Right ventricle myocardium superior (tissue), 1 donor: ENCODE data around the gene CACNA2D2. TPM values are rescaled to one million over a fixed set of nuclear protein-coding genes. Genes with fewer than 3 reads are reported as not detected.

Experiments
- ATAC-seq: fragments of 200-7000 bp; cut with Tn5 transposase; one replicate; pipeline ENCODE4 v1.9.1; 2020; ENCODE audit warnings: mild to moderate bottlenecking; ENCODE audit not compliant: poor library complexity
- DNase-seq: peaks from one replicate; pipeline ENCODE4 v3.0.0-alpha.2; 2020
- intact Hi-C: fragments of 100-400 bp; cut with DNase I; formaldehyde crosslinking; loops from one replicate; pipeline ENCODE4 v1.11.2; 2022
- total RNA-seq: library from RNA; stranded (reverse); fragmentation: NEBNext Ultra II Directional; extraction: Animal tissue kit (Norgen Biotek cat#: 25700); gene quantifications from one replicate; pipeline ENCODE4 v1.2.1, GENCODE V29; 2021
- donor health status: DM: no; HTN: yes; CAD: no; lungs with severe emphysema.

Gene CACNA2D2
- total RNA-seq, 1 donor from 2014 or later, result 1.6 TPM

- intact Hi-C loops, result no loop called here
- no peak for DNase-seq
- no peak for ATAC-seq
Observed at GRCh38 chr3:50444213-50444612, 59.2 kb downstream of the CACNA2D2 start.

- DNase-seq (no peak), ATAC-seq (peak; percentile 80)
- intact Hi-C loops, result no loop called here
Observed at GRCh38 chr3:50442945-50443579, 60.4 kb downstream of the CACNA2D2 start.

DNA sequence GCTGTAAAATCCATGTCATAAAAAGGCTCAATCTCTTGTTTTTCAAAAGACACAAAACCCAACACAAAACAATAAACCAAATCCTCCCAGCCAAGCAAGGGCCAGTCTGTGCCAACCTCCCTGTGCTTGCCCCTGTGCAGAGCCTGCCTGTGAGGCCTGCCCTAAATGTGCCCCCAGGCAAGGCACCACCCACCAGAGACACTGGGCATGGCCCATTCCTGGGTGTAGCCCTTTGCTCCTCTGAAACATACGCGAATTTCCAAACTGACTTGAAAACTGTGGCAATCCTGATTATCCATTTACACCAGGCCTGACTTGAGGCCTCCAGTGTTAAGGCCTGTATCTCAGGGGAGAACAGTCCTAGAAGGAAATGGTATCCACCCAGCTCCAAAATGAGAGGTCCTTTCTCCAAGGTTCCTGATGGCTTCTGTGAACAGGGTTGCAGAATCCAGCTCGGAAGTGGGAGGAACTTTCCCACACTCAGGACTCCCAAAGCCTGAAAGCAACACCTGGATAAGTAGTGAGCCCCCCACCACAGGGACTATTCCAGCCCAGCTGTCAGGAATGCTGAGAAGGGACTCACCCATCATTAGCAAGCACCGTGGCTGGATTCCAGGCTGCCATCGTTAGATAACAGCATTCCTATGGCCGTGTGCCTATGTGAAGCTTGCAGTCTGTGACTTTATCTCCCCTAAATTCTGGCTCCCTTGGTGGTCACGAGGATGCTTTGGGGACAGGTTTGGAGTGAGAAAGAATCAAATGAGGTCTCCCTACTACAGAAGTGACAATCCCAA is 61.8 kb downstream of the CACNA2D2 start:
- no peak for DNase-seq
- intact Hi-C loops, result no loop called here
- ATAC-seq, result peak; percentile 14

GRCh38 chr3:50436114-50436674 is 67.2 kb downstream of the CACNA2D2 start:
- intact Hi-C loops, result loop anchor here (1.0 kb wide), 1 partner anchor 106 kb away; no protein-coding TSS in a partner anchor
- ATAC-seq (peak; percentile 89), DNase-seq (peak; percentile 80)

DNA sequence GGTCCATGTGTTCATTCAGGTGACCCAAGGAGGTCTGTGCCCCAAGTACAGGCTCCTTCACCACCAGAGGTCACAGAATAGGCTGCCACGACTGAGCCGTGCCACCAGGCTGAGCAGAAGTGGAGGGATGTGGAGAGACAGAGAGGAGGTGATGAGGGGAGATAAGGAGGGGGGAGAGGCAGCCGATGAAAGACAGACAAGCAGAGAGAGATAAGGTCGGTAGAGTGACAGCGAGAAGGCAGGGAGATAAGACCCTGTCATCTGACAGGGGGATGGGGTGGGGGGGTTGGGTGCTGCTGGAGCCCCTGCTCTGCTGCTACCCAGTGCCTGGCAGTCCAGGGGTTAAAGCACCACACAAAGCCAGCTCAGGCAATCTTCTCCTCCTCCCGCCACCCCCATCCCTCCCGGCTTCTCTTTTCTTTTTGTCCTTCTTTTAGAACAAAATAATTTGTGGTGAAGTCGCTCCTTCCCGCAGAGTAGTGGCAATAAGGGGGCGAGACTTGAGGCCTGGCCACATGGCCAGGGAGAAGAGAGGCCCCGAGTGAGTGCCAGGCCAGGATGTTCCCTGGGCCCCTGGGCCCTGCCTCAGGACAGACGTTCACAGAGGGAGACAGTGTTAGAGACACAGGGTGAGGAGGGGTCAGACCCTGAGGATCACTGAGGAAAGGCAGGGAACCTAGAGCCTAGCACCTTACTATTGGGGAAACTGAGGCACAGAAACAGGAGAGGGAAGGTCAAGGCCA is 67.9 kb downstream of the CACNA2D2 start:
- intact Hi-C loops, result loop anchor here (1.0 kb wide), 1 partner anchor 107 kb away; no protein-coding TSS in a partner anchor
- DNase-seq (no peak), ATAC-seq (no peak)

- intact Hi-C loops, result no loop called here
- ATAC-seq (no peak), DNase-seq (no peak)
Observed at GRCh38 chr3:50433954-50434353, 69.5 kb downstream of the CACNA2D2 start.

GRCh38 chr3:50430950-50431435 is 72.4 kb downstream of the CACNA2D2 start:
- no peak for DNase-seq
- no peak for ATAC-seq
- intact Hi-C loops, result no loop called here

DNA sequence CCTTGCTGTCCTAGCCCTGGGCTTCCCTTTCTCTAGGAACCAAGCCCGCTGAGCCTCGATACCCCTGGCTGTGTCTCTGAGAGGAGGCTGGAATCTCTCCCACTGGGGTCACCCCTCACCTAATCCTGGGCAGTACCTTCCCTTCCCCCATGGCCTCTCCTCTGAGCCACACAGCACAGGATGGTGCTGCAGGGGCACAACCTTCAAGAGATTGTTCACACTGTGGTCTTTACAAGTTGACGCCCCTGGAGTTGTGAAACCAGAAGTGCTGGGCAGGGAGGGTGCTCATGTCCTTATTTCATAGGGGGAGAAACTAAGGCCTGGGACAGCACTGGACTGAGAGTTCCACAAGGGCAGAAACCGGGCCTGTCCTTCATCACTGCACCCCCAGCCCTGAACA is 73.2 kb downstream of the CACNA2D2 start:
- ATAC-seq (no peak), DNase-seq (no peak)
- intact Hi-C loops, result no loop called here

DNA sequence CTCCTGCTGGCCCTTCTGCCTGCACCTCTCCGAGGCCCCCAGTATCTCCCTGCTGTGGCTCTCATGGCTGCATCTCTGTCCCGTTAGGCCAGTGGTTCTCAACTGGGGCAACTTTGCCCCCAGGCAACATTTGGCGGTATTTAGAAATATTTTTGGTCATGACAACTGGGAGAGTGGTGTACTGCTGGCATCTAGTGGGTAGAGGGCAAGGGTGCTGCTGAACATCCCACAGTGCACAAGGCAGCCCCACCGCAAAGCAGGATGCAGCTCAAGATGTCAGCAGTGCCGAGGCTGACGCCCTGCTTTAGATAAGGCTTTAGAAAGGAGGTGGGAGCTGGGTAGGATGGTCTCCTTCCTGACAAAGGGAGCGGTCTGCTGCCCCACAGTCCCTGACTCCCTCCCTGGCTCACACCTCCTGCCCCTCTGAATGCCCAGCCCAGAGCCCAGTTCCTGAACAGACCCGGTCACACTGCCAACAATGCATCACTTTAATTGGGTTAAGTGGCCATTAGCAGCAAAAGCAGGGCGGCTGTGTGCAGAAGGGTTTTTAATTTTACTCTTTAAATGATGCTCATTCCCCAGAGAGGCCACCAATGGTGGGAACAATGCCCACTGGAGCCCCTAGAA is 75.3 kb downstream of the CACNA2D2 start:
- DNase-seq (no peak), ATAC-seq (no peak)
- intact Hi-C loops, result no loop called here

DNA sequence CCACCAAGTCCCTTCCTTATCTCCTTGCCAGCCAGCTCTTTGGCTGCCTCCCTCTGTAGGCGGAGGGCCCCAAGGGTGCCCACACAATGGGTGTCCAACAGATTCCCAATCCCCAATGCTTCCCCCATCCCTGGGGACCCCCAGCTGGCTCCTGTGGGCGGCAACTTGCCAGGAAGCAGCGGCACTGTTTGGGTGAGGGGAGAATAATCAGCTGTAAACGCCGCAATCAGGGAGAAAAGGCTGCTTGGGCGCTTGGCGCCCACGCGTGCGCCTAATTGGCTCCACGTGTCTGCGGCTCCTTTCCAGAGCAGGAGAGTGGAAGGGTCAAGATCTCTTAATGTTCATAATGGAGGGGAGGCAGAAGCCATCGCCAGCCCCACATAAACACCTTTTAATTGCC is 76.2 kb downstream of the CACNA2D2 start:
- no peak for DNase-seq
- intact Hi-C loops, result no loop called here
- no peak for ATAC-seq

GRCh38 chr3:50425911-50426310 is 77.5 kb downstream of the CACNA2D2 start:
- no peak for ATAC-seq
- no peak for DNase-seq
- intact Hi-C loops, result no loop called here

- intact Hi-C loops, result no loop called here
- DNase-seq (no peak), ATAC-seq (no peak)
Observed at GRCh38 chr3:50423543-50423942, 79.9 kb downstream of the CACNA2D2 start.

GRCh38 chr3:50422153-50422552 is 81.3 kb downstream of the CACNA2D2 start:
- intact Hi-C loops, result no loop called here
- ATAC-seq, result no peak
- no peak for DNase-seq

DNA sequence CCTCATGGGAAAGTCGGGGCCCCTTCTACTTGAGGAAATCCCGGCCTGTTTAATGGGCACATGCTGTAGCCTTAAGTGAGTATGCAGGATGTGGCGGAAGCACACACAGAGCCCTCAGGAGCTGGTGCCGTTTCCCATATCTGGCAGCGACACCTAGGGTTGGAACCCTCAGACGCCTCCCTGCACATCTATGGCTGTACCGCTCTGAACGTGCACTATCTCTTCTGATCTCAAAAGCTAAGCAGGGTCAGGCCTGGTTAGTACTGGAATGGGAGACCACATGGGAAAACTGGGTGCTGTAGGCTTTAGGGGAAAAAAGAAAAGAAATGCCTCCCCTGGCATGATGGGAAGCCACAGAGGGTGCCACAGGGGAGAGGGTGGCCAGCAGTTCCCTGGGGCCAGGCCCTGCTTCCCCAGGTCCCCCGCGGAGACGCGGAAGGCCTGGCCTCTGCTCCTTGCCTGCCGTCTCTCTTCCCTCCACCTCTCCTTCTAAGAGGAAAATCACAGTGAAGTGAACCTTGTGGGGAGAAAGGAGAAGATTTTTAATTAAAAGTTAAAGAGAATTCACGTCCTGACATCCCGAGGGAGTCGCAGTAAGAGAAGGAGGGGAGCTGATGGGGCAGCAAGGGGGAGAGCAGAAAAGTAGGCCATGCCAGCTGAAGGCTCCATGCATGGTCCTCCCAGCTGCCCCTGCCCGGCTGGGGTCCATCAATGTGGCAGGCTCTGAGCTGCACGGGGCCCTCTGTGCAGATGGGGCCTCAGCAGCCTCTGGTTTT is 83.7 kb downstream of the CACNA2D2 start:
- DNase-seq, result no peak
- intact Hi-C loops, result no loop called here
- ATAC-seq, result no peak

DNA sequence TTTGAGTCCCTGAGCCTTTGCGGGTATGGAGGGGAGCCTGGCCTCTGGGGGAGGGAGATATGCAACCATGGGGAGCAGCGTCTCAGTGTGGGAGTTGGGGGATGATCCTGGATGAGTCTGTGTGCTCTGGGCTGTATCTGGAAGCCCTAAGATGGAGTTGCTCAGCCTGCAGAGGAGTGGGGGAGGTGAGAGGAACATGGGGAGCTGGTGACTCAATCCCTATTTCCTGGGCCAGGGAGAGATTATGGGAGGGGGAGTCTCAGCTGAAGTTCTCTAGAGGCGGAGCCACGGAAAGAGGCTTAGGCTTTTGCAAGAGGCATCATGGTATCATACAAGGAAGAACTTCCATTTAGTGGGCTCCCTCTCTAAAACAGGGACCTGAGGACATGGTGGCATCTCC is 84.6 kb downstream of the CACNA2D2 start:
- ATAC-seq (no peak), DNase-seq (no peak)
- intact Hi-C loops, result no loop called here

- DNase-seq (no peak), ATAC-seq (no peak)
- intact Hi-C loops, result no loop called here
Observed at GRCh38 chr3:50417637-50418033, 85.8 kb downstream of the CACNA2D2 start.

DNA sequence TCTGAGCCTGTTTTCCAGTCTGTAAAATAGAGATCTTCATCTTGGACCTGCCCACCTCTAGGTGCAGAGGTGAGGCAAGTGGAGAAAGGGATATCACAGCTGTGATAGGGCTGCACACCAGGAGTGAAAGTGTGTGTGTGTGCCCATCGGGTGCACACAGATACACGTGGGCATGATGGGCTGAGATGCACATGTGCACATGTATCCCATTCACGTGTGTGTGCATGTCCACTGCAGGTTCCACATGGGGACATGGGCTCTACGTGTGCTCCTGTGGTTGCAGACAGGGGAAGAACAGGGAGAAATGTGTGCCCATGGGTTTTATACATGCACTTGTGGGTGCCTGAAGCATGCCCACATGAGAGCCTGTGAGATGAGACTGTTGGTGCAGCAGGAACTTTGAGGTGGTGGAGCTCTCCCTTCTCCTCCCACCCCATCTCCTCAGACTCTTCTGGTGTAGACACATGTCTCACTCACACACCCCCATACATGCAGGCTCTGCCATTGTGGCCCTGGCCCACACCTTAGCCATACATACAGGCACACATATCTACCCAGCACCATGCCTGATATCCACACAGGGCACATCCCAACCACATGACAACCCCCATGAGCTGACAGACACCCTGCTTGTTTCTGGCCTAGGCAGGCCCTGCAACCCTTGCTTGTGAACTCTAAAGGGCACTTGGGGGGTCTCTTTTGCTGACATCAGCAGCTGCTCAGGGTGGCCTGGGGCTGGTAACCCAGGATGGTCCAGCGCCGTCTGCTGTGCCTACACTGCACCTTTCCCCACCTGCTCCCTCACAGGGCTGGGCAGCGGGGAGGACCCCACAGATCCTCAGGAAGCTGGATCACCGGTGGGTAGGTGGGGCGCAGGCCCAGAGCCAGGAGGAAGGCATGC is 86.4 kb downstream of the CACNA2D2 start:
- intact Hi-C loops, result no loop called here
- ATAC-seq (no peak), DNase-seq (no peak)
